DMS114 treated with DMSO at 0.1 percent for 48 hours (cell line): ENCODE results near the gene FSTL4.
"Not testable (repeated sequence)": the region's sequence is repeated elsewhere in the genome, so short reads cannot be mapped to it uniquely, and the experiment has no call there.

ENCODE experiments used
- DNase-seq: peaks from one replicate; lab custom pipeline; 2025; ENCODE audit not compliant: unreplicated experiment; lab: John Stamatoyannopoulos, UW

The FSTL4 gene

GRCh38 chr5:133406977-133407632 is 205.2 kb downstream of the FSTL4 start:
- no peak for DNase-seq

GRCh38 chr5:133406208-133406976 is 205.9 kb downstream of the FSTL4 start:
- DNase-seq, result no peak

- DNase-seq, result no peak
Measured at GRCh38 chr5:133405275-133406034, 206.9 kb downstream of the FSTL4 start.

GRCh38 chr5:133404724-133405123 is 207.6 kb downstream of the FSTL4 start:
- DNase-seq, result no peak

GRCh38 chr5:133403741-133404364 is 208.5 kb downstream of the FSTL4 start:
- DNase-seq, result no peak

DNA sequence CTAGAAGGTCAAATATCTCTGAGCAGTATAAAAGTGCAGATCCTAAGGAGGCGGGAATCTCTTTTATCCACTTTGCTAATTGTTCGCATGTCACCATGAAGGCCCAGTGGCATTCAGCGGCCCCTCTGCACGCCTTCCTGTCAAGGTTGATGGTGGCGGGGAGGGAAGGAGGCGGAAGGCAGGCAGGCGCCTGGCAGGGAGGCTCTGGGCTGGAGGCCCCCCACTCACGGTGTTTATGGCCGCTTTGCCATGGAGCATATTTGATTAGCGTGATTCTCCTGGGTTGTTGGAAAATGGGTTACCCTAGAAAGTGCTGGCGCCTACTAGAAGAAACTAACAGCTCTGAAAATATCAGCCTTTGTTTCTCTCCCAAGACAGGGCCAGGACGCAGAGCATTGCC is 209.6 kb downstream of the FSTL4 start:
- no peak for DNase-seq

DNA sequence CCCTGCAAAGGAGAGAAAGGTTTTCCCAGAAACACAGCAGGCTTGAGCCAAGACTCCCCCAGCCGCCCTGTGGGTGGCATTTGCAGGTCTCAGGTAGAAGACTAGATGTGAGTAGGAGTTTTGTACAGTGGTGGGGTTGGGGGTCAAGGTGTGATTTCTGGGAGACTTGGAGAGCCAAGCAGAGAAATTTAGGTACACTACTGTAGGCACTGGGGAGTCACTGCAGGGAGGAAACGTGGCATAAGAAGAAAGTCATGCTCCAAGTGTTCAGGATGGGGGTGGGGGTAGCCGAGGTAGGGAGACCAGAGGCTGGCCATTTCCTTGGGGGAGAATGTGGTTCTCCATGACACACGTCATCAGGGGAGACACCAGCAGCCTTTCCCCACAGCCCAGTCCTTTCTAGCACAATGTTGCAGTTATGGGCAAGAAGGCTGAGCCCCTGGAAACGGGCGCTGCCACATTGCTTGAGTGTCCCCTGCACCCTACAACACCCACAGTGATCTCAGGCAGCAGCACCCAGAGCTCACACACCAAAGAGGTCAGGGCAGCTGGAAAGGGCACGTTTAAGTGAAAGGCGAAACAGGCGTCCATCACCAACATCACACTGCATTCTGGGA is 210.5 kb downstream of the FSTL4 start:
- no peak for DNase-seq

GRCh38 chr5:133400831-133401351 is 211.4 kb downstream of the FSTL4 start:
- no peak for DNase-seq

DNA sequence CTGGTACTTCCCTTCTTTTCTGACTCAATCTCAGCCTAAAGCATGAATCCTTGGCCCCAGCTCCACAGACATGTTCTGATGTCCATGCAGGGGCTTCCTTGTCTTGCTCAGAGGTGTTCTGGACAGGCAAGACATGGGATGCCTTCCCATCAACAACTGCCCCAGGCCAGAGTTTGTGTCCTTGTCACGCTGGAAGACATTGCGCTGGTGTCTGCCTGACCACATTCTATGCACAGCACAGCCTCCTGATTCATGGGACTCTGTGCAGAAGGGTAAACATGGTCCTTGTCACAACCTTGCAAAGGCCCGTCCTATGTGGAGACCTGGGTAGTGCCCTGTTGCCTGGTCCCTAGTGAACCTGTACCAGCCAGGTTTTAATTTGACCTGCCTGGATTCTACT is 212.2 kb downstream of the FSTL4 start:
- DNase-seq, result no peak

GRCh38 chr5:133399247-133399891 is 213.0 kb downstream of the FSTL4 start:
- DNase-seq, result no peak

- DNase-seq, result no peak
Measured at GRCh38 chr5:133398646-133399101, 213.7 kb downstream of the FSTL4 start.

DNA sequence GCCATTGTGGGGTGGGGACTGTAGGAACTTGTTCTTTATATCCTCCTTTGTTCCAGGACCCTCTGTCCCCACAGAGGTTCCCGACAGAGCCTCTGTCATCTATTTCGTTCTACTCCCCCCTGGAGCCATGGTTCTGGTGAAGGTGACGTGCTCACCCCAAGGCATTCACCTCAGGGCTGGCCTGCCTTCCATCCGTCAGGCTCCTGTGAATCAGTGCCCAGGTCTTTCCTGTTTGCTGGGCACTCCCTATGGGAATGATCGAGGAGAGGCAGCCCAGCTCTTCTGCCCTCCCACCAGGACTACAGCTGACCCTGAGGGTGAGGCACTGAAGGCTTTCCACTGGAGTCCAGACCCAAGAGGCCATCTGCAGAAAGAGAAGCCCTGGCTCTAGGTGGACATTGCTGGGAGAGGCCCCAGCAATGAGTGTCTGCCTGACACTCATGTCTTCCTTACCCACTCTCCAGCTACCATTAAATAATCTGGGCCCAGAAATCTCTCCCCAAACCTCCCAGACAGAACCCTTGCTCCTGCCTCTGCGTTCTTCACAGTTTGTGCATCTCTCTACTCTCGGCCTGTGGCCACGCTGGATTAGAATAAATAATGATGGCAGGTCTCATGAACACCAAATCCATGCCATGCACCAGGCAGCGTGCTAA is 214.2 kb downstream of the FSTL4 start:
- DNase-seq, result no peak

DNA sequence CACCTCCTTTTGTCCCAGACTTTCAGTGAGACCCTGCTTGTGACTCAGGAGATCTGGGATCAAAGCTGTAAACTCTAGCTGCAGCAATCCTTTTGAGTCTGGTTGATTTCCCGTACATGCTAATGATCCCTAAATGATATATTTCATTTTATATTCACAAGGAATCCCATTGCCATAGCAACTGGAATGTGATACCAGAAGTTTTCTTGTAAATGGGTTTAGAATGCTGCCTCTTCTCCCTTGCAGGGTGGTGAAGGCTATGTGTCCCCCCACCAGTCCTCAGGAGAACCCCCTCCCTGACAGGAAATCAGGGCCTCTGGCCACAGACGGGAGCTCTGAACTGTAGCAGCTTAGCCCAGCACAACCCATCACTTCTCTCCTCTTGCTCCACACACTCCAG is 215.0 kb downstream of the FSTL4 start:
- DNase-seq, result no peak

GRCh38 chr5:133396814-133397213 is 215.5 kb downstream of the FSTL4 start:
- no peak for DNase-seq

DNA sequence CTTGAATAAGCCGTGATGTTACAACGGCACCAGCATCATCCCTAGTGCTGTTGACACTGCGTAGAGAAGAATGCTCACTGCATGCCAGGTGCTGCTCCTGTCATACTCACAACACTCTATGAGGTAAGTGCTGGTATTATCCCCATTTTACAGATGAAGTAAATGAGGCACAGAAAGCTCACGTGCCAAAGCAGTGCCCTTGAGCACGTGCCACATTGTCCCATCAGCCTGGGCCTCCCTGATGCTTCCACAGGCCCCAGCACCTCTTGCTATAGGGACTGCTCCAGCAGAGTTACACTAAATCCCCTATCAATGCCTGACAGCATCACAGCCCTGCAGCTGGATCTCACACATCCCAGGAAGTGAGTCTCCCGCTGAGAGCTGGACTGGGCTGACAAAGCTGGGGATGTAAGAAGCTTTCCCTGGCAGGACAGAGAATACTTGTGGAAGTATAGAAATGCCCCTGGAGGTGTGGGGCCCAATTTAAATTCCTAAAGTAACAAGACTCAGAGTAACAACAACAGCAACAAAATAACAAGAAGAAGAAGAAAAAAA is 216.1 kb downstream of the FSTL4 start:
- no peak for DNase-seq

DNA sequence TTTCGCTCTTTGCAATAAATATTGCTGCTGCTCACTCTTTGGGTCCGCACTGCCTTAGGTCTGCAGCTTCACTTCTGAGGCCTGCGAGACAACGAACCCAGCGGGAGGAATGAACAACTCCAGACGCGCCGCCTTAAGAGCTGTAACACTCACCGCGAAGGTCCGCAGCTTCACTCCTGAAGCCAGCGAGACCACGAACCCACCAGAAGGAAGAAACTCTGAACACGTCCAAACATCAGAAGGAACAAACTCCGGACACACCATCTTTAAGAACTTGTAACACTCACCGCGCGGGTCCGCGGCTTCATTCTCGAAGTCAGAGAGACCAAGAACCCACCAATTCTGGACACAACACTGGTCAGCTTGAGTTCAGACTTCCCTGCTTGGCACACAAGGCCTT is 217.1 kb downstream of the FSTL4 start:
- not testable (repeated sequence) for DNase-seq

GRCh38 chr5:133394477-133394817 is 217.9 kb downstream of the FSTL4 start:
- DNase-seq, result not testable (repeated sequence)

DNA sequence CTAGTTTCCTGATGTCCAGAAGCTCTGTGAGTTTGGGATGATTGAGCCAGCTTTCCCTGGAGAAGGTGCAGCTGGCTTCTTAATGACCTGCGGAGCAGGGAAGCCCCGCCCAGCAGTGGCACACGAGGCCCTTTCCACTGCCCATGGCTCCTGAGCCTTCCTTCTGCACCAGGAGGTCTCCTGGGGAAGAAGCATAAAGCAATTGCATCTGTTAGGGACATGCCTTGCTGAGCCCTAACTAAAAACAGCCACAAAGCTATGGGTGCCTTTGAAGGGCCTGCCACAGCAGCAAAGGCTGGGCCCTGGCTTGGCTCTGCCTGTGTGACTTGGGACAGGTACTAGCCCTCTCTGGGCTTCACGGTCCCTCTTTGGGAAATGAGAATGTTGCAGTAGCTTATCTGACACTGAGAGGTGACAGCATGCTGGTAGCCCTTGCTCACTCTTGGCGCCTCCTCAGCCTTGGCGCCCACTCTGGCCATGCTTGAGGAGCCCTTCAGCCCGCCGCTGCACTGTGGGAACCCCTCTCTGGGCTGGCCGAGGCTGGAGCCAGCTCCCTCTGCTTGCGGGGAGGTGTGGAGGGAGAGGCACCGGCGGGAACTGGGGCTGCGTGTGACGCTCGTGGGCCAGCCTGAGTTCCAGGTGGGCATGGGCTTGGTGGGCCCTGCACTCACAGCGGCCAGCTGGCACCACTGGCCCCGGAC is 218.4 kb downstream of the FSTL4 start:
- no peak for DNase-seq

DNA sequence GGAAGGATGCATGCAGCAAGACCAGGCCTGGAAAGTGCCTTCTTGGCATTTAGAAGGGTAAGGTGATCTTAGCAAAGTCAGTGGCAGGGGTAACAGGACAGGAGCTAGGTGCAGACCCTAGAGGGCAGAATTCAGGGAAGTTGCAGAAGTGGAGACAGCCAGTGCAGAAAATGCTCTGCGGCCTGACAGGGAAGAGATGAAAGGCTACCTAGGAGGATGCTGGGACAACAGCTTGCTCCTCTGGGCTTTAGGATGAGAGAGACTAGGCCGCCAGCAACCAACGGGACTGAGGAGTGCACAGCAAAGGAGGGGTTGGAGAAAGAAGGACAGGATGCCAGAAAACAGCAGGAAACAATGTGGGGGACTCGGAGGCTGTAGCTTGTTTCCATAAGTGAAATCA is 219.9 kb downstream of the FSTL4 start:
- DNase-seq, result no peak
